ENCODE measurements around the gene ZBTB38.

- no peak for TF ChIP-seq POLR2AphosphoS5 (IDR thresholded peaks at IDR 0.05; ENCODE audit: insufficient read depth, low read depth, low read length)
- no peak for TF ChIP-seq CTCF (IDR thresholded peaks at IDR 0.05; ENCODE audit: extremely low read depth in 1 of 2, insufficient read depth in 1 of 2, low read depth in 1 of 2, low read length in 2 of 2)
- no peak for TF ChIP-seq MYC (IDR thresholded peaks at IDR 0.05; ENCODE audit: low read depth, low read length)
- no peak for TF ChIP-seq POLR2A (IDR thresholded peaks at IDR 0.05; ENCODE audit: low read depth, low read length)
Measured at GRCh38 chr3:141380987-141381386, 12.7 kb downstream of the ZBTB38 start.

Data from endothelial cell of umbilical vein (primary cell).